ENCODE measurements around the gene WNT7A. TPM values are rescaled to one million over a fixed set of nuclear protein-coding genes. Genes with fewer than 3 reads are reported as not detected.

WNT7A gene
- total RNA-seq, 2 donors from 2014 or later = 0.13 TPM; not detected in 1

DNA sequence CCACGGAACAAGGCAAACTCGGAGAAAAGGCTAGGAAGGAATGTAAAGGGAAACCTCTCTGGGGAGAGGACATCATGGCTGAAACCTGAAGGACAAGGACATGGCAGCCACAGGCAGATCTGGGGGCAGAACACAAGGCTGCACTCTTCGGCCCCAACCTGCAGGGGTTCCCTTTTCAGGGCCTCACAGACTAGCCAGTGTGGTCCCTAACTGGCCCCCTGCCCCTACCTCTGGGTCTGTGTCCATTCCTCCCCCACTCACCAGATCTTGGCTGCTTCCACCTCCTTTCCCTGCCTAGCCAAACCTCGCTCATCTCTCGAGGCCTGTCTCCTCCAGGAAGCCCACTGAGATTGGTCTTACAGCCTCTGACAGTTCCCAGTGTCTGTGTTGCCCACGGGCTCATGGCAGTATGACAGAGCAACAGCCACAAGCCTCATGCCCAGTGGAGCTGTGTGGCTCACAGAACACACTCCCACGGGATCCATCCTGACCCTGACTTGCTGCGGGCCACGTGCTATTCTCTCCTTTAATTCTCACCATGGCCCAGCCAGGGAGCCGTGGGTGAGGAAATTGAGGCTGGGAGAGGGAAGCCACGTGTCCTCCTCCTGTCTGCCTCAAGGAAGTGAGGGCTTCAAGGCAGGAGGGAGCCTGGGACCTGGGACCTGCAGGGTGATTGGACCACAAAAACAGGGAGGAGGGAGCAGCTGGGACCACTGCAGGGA is 26.5 kb downstream of the WNT7A start:
- H3K36me3 ChIP-seq (ENCODE audit: control insufficient read depth, insufficient read depth, low read length) = no peaks in the 10 kb centered on the region
- H3K4me3 ChIP-seq (ENCODE audit: low read length) = no peak overlapping the region
- TF ChIP-seq, protein P1, sequence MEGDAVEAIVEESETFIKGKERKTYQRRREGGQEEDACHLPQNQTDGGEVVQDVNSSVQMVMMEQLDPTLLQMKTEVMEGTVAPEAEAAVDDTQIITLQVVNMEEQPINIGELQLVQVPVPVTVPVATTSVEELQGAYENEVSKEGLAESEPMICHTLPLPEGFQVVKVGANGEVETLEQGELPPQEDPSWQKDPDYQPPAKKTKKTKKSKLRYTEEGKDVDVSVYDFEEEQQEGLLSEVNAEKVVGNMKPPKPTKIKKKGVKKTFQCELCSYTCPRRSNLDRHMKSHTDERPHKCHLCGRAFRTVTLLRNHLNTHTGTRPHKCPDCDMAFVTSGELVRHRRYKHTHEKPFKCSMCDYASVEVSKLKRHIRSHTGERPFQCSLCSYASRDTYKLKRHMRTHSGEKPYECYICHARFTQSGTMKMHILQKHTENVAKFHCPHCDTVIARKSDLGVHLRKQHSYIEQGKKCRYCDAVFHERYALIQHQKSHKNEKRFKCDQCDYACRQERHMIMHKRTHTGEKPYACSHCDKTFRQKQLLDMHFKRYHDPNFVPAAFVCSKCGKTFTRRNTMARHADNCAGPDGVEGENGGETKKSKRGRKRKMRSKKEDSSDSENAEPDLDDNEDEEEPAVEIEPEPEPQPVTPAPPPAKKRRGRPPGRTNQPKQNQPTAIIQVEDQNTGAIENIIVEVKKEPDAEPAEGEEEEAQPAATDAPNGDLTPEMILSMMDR (conservative IDR thresholded peaks at IDR 0.05) = no peak
- no peak for DNase-seq
- H3K4me3 Mint-ChIP-seq = no peak overlapping the region
- H3K4me1 Mint-ChIP-seq = no peaks in the 10 kb centered on the region
- H3K9me3 ChIP-seq (ENCODE audit: control insufficient read depth, low read length) = no peaks in the 10 kb centered on the region
- WGBS, 2 experiments (ENCODE audit: insufficient coverage in 1 of 2, insufficient read length in 1 of 2) = 58 to 84% methylated on average over 2 to 11 of the region's 11 CpGs
- H3K9me3 Mint-ChIP-seq = no peaks in the 10 kb centered on the region
- H3K27ac Mint-ChIP-seq = no peak overlapping the region
- peaks cover 13% of the 10 kb centered on the region for H3K27me3 Mint-ChIP-seq (ENCODE audit: insufficient read depth)
- no peak overlapping the region for H3K27ac ChIP-seq (ENCODE audit: low read depth, low read length)
- no peak overlapping the region for H3K9ac ChIP-seq (ENCODE audit: extremely low read depth, low read length, poor library complexity, severe bottlenecking)
- H3K36me3 Mint-ChIP-seq (ENCODE audit: low read depth) = no peaks in the 10 kb centered on the region
- no peaks in the 10 kb centered on the region for H3K27me3 ChIP-seq (ENCODE audit: control insufficient read depth, insufficient read depth, low read length, poor library complexity, severe bottlenecking)
- no peaks in the 10 kb centered on the region for H3K4me1 ChIP-seq (ENCODE audit: control insufficient read depth, insufficient read depth, low read length)

DNA sequence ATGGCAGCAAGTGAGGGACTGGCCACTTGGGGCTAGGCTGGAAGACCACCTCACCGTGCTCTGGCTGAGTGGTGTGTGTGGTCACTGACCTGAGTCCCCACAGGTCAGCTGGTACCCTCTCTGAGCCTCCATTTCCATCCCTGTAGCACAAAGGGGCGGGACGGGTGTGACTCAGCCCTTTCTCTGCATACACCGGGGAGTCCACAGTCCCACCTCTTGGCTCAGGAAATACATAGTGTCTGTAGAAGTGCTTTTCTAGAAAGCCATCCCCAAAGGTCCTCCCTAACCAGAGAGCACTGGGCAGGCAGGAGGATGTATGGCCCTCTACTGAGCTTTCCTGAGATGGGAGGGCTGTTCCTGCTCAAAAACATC is 27.2 kb downstream of the WNT7A start:
- no peak overlapping the region for H3K4me3 Mint-ChIP-seq
- no peaks in the 10 kb centered on the region for H3K9me3 Mint-ChIP-seq
- H3K36me3 Mint-ChIP-seq (ENCODE audit: low read depth) = no peaks in the 10 kb centered on the region
- H3K36me3 ChIP-seq (ENCODE audit: control insufficient read depth, insufficient read depth, low read length) = no peaks in the 10 kb centered on the region
- H3K27ac Mint-ChIP-seq = no peak overlapping the region
- no peaks in the 10 kb centered on the region for H3K4me1 Mint-ChIP-seq
- no peaks in the 10 kb centered on the region for H3K4me1 ChIP-seq (ENCODE audit: control insufficient read depth, insufficient read depth, low read length)
- 70 to 86% methylated on average over 2 to 4 of the region's 4 CpGs for WGBS, 2 experiments (ENCODE audit: insufficient coverage in 1 of 2, insufficient read length in 1 of 2)
- TF ChIP-seq, protein P1 (conservative IDR thresholded peaks at IDR 0.05) = no peak
- H3K27ac ChIP-seq (ENCODE audit: low read depth, low read length) = no peak overlapping the region
- no peaks in the 10 kb centered on the region for H3K27me3 ChIP-seq (ENCODE audit: control insufficient read depth, insufficient read depth, low read length, poor library complexity, severe bottlenecking)
- peaks cover 13% of the 10 kb centered on the region for H3K27me3 Mint-ChIP-seq (ENCODE audit: insufficient read depth)
- no peak overlapping the region for H3K4me3 ChIP-seq (ENCODE audit: low read length)
- no peaks in the 10 kb centered on the region for H3K9me3 ChIP-seq (ENCODE audit: control insufficient read depth, low read length)
- no peak for DNase-seq
- no peak overlapping the region for H3K9ac ChIP-seq (ENCODE audit: extremely low read depth, low read length, poor library complexity, severe bottlenecking)

DNA sequence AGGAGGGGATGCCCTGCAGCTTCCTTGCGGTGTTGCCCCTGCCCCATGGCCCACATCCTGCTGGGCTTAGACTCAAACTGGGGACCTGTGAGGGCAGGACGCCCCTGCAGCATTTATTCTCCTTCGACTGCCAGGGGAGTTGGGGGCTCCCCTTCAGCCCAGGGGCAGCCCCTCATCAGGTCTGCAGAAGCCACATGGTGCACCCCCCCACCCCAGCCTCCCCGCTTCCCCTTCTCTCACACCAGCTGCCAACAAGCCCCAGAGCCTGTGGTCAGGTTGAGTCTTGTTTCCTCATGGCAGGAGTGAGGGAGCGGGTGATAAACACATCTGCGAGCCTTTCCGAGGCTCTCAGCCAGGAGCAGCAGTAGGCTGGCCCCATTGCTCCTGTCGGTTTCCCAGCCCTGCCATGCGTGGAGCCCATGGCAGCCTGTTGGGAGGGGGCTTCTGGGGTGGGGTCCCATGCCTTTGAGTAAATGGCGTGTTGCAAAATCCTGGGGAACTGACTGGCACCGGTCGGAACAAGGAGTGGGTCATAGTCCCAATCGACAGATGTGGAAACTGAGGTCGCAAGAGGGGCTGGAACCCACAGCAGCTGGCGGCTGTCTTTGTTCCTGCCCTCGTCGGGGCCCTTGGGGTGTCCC is 27.8 kb downstream of the WNT7A start:
- no peak for DNase-seq
- no peaks in the 10 kb centered on the region for H3K27me3 ChIP-seq (ENCODE audit: control insufficient read depth, insufficient read depth, low read length, poor library complexity, severe bottlenecking)
- no peaks in the 10 kb centered on the region for H3K9me3 Mint-ChIP-seq
- H3K36me3 Mint-ChIP-seq (ENCODE audit: low read depth) = no peaks in the 10 kb centered on the region
- no peak overlapping the region for H3K27ac Mint-ChIP-seq
- H3K4me3 Mint-ChIP-seq = no peak overlapping the region
- peaks cover 8% of the 10 kb centered on the region for H3K27me3 Mint-ChIP-seq (ENCODE audit: insufficient read depth)
- no peak overlapping the region for H3K4me3 ChIP-seq (ENCODE audit: low read length)
- TF ChIP-seq, protein P1 (conservative IDR thresholded peaks at IDR 0.05) = no peak
- H3K36me3 ChIP-seq (ENCODE audit: control insufficient read depth, insufficient read depth, low read length) = no peaks in the 10 kb centered on the region
- H3K4me1 ChIP-seq (ENCODE audit: control insufficient read depth, insufficient read depth, low read length) = no peaks in the 10 kb centered on the region
- H3K9ac ChIP-seq (ENCODE audit: extremely low read depth, low read length, poor library complexity, severe bottlenecking) = no peak overlapping the region
- peaks cover 2% of the 10 kb centered on the region for H3K4me1 Mint-ChIP-seq
- no peaks in the 10 kb centered on the region for H3K9me3 ChIP-seq (ENCODE audit: control insufficient read depth, low read length)
- 93 to 98% methylated on average over 6 to 17 of the region's 17 CpGs for WGBS, 2 experiments (ENCODE audit: insufficient coverage in 1 of 2, insufficient read length in 1 of 2)
- no peak overlapping the region for H3K27ac ChIP-seq (ENCODE audit: low read depth, low read length)
